Mesodermal cell (in vitro differentiated cells): ENCODE measurements around the gene LRPAP1.

Experiments
- H3K27ac ChIP-seq: 2 replicates; pipeline ENCODE4 v1.7.0; 2013; ENCODE audit warnings: mild to moderate bottlenecking, low read depth, low read length, moderate library complexity; ENCODE audit not compliant: severe bottlenecking
- H3K36me3 ChIP-seq: 2 replicates; pipeline ENCODE4 v1.7.1; 2013; ENCODE audit warnings: mild to moderate bottlenecking, low read length, moderate library complexity; ENCODE audit not compliant: control insufficient read depth, insufficient read depth
- H3K4me1 ChIP-seq: one replicate; pipeline ENCODE4 v1.7.1; 2013; ENCODE audit warnings: mild to moderate bottlenecking, low read length; ENCODE audit not compliant: insufficient read depth, control insufficient read depth, poor library complexity, severe bottlenecking
- H3K4me3 ChIP-seq: 2 replicates; pipeline ENCODE4 v1.7.0; 2013; ENCODE audit warnings: low read length, control low read depth, mild to moderate bottlenecking; ENCODE audit not compliant: insufficient read depth, poor library complexity, severe bottlenecking; ENCODE audit errors: extremely low read depth
- H3K9me3 ChIP-seq: 2 replicates; pipeline ENCODE4 v1.7.1; 2013; ENCODE audit warnings: mild to moderate bottlenecking, low read length, moderate library complexity; ENCODE audit not compliant: control insufficient read depth
- WGBS, 2 experiments: methylation state at CpG; one replicate each; pipeline ENCODE4 v1.1.5; 2013; ENCODE audit warnings: missing lambda C conversion rate in 2 of 2; ENCODE audit not compliant: insufficient coverage in 2 of 2; 5-methylcytosine and 5-hydroxymethylcytosine counted together

The LRPAP1 gene

GRCh38 chr4:3530663-3531254 is 1.5 kb downstream of the LRPAP1 start:
- WGBS, 2 experiments: 84 to 87% methylated on average over 15 to 18 of the region's 18 CpGs
- no peak overlapping the region for H3K27ac ChIP-seq

GRCh38 chr4:3530051-3530450 is 2.2 kb downstream of the LRPAP1 start:
- peaks cover 28% of the 10 kb centered on the region for H3K36me3 ChIP-seq
- 93 to 98% methylated on average over 12 to 15 of the region's 16 CpGs for WGBS, 2 experiments
- H3K27ac ChIP-seq: no peak overlapping the region
- H3K4me3 ChIP-seq: no peak overlapping the region
- H3K9me3 ChIP-seq: no peaks in the 10 kb centered on the region
- no peaks in the 10 kb centered on the region for H3K4me1 ChIP-seq

More at GRCh38 chr4:3530663-3531254, 1.5 kb downstream of the LRPAP1 start:
- H3K4me1 ChIP-seq: no peaks in the 10 kb centered on the region
- peaks cover 23% of the 10 kb centered on the region for H3K36me3 ChIP-seq
- peak overlapping the region; percentile 79 for H3K4me3 ChIP-seq
- no peaks in the 10 kb centered on the region for H3K9me3 ChIP-seq

- Histone ChIP-seq H3K4me1 (no peaks in the 10 kb centered on the region), H3K27ac (no peak overlapping the region), H3K4me3 (no peak overlapping the region), H3K36me3 (peaks cover 35% of the 10 kb centered on the region), H3K9me3 (no peaks in the 10 kb centered on the region)
- WGBS, 2 experiments: 93 to 97% methylated on average over 8 to 12 of the region's 12 CpGs
These were observed 2.9 kb downstream of the LRPAP1 start for GRCh38 chr4:3529363-3529762.

DNA sequence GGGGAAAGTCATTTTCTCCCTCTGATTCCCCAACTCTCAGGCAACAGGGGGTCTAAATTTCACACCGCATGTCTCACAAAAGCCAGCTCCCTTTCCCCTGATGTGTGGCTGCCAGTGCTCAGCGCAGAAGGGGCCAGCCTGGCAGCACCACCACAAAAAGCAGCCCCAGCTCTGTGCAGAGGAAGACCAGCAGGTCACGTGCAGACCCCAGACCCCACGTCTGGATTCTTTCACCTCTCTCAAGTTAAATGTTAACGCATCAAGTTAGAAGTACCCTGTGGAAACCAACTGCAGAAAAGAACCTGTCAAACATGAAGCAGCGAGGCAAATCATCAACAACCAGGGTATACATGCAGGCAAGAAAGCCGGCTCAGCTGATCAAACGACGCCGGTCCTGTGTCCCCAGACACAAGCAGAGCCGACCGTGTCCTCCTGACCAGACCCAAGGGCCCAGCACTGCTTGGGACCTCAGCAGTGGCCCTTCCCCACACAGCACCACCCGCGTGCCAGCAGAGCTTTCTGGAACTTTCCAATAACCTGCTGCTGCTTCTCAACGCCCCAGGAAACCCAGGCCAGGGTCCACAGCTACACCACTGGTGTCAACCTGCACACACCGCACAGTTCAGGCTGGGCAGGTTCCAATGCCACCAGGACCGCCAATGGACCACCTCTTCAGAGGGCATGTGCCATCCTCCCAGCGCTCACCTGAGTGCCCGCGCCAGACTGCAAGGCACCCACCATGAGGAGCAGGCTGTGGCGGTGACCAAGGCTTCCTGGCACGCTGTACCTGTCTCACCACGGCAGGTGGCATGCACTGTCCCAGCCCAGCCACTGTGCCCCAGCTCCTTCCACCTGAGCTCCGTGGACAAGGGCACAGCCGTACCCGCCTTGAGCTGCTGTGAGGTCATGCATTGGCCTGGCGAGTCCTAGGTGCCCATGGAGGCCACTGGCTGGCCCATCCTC is 4.0 kb downstream of the LRPAP1 start:
- Histone ChIP-seq H3K4me1 (no peaks in the 10 kb centered on the region), H3K36me3 (peaks cover 46% of the 10 kb centered on the region), H3K27ac (no peak overlapping the region), H3K9me3 (no peaks in the 10 kb centered on the region), H3K4me3 (no peak overlapping the region)
- WGBS, 2 experiments: 89 to 91% methylated on average over 24 to 27 of the region's 27 CpGs

DNA sequence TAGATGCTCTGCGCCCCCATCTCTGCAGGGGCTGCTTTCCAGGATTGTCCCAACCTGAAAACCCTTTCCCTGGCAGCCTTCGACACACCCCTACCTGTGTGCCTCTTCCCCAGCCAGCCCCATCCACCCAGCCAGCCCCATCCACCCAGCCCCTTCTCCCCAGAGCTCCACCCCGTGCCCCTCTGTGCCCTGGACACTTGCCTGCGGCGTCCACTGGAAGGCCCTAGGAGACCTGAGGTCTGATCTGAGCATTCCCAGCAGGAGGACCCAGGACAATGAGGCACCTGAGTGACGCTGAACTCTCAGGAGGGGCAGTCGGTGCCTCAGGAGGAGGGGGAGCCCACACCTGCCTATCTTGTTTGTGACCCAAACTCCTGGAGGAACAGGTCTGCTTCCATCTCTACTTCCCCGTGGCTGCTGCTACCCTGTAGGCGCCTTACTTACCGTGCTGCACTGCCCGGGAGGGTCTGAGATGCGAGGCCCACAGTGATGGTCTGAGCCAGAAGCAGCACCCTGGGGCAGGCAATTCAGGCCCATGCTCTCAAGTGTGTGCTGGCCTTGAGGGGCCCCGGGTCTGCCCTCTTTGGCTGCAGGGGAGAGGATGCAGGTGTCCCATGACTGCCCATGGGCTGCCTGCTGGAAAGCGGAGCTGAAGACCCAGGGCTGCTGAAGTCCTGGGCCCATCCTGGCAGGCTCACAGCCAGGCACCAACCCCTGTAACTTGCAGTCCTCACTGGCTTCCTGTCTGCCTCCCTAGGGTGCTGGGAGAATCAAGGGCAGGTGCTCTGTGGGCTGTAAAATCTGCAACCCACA is 4.9 kb downstream of the LRPAP1 start:
- Histone ChIP-seq H3K27ac (no peak overlapping the region), H3K4me1 (no peaks in the 10 kb centered on the region), H3K9me3 (no peaks in the 10 kb centered on the region), H3K4me3 (no peak overlapping the region), H3K36me3 (peaks cover 51% of the 10 kb centered on the region)
- WGBS, 2 experiments: 90 to 92% methylated on average over 13 to 14 of the region's 14 CpGs

GRCh38 chr4:3526456-3526855 is 5.8 kb downstream of the LRPAP1 start:
- no peaks in the 10 kb centered on the region for H3K9me3 ChIP-seq
- H3K4me1 ChIP-seq: no peaks in the 10 kb centered on the region
- no peak overlapping the region for H3K27ac ChIP-seq
- 92 to 96% methylated on average over 12 to 18 of the region's 19 CpGs for WGBS, 2 experiments
- H3K36me3 ChIP-seq: peaks cover 58% of the 10 kb centered on the region
- H3K4me3 ChIP-seq: no peak overlapping the region

GRCh38 chr4:3525532-3526430 is 6.4 kb downstream of the LRPAP1 start:
- peaks cover 65% of the 10 kb centered on the region for H3K36me3 ChIP-seq
- no peaks in the 10 kb centered on the region for H3K4me1 ChIP-seq
- no peak overlapping the region for H3K4me3 ChIP-seq
- no peak overlapping the region for H3K27ac ChIP-seq
- 92 to 96% methylated on average over 20 to 25 of the region's 33 CpGs for WGBS, 2 experiments
- H3K9me3 ChIP-seq: no peaks in the 10 kb centered on the region

- H3K4me3 ChIP-seq: no peak overlapping the region
- no peaks in the 10 kb centered on the region for H3K4me1 ChIP-seq
- WGBS, 2 experiments: 84 to 87% methylated on average over 17 to 18 of the region's 19 CpGs
- H3K27ac ChIP-seq: no peak overlapping the region
- no peaks in the 10 kb centered on the region for H3K9me3 ChIP-seq
- peaks cover 65% of the 10 kb centered on the region for H3K36me3 ChIP-seq
These were observed 7.3 kb downstream of the LRPAP1 start for GRCh38 chr4:3524920-3525319.

DNA sequence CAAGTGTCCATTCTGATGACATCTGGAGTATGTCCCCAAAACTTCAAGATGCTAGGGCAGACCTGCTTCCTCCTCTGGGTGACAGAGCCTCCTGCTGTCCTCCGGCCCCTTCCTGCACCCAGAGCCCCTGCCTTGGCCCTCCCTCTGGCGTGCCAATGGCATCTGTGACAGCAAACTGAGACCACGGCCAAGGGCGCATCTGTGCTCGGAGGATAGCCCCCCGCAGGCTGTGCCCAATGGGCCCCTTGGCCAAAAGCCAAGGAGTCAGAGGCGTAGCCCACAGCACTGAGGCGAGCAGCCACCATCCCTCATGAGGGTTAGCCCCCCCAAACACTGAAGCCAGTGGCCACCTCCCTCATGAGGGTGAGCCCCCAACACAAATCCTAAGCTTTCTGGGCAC is 7.9 kb downstream of the LRPAP1 start:
- 88 to 98% methylated on average over 4 to 7 of the region's 8 CpGs for WGBS, 2 experiments
- no peak overlapping the region for H3K4me3 ChIP-seq
- peaks cover 64% of the 10 kb centered on the region for H3K36me3 ChIP-seq
- no peaks in the 10 kb centered on the region for H3K9me3 ChIP-seq
- H3K4me1 ChIP-seq: no peaks in the 10 kb centered on the region
- H3K27ac ChIP-seq: no peak overlapping the region
